Stomach (tissue), 9 donors: ENCODE data around the gene TNS3. TPM values are rescaled to one million over a fixed set of nuclear protein-coding genes. Genes with fewer than 3 reads are reported as not detected.

ENCODE experiments used
- DNase-seq, 2 donors: peaks; one replicate each; pipeline versions ENCODE4 v3.0.0 to v3.0.0-alpha.2; 2013 to 2019
- H3K27ac ChIP-seq, 5 donors: fragments of 200-600 bp in 4 of 5; sonication (generic) in 4 of 5; one replicate each; pipeline ENCODE4 v1.5.1; 2013 to 2019; ENCODE audit warnings: mild to moderate bottlenecking in 1 of 5, moderate library complexity in 1 of 5
- H3K27me3 ChIP-seq, 3 donors: fragments of 200-600 bp; sonication (generic); one replicate each; pipeline ENCODE4 v1.5.1; 2017 to 2019; ENCODE audit warnings: mixed run types in 1 of 3
- H3K36me3 ChIP-seq, 4 donors: fragments of 200-600 bp; sonication (generic); 1 replicate in 3 of 4; 2 replicates in 1 of 4; pipeline ENCODE4 v1.5.1; 2016 to 2019
- H3K4me1 ChIP-seq, 4 donors: fragments of 200-600 bp; sonication (generic); one replicate each; pipeline ENCODE4 v1.5.1; 2016 to 2019
- H3K4me3 ChIP-seq, 4 donors: fragments of 200-600 bp; sonication (generic) in 3 of 4; one replicate each; pipeline ENCODE4 v1.5.1; 2016 to 2019; ENCODE audit warnings: mild to moderate bottlenecking in 1 of 4
- H3K9me3 ChIP-seq, 4 donors: fragments of 200-600 bp; sonication (generic); one replicate each; pipeline ENCODE4 v1.5.1; 2016 to 2019
- EP300 ChIP-seq: sonication (generic); formaldehyde crosslinking; IDR thresholded peaks from one replicate; pipeline ENCODE4 v1.6.1; 2017; ENCODE audit warnings: antibody characterized with exemption
- POLR2A ChIP-seq, 4 donors: fragments of 450-650 bp; IDR thresholded peaks; one replicate each; pipeline ENCODE4 v1.6.1; 2016; ENCODE audit warnings: antibody characterized with exemption in 4 of 4, control low read depth in 2 of 4, mild to moderate bottlenecking in 1 of 4, moderate library complexity in 1 of 4
- POLR2AphosphoS5 ChIP-seq, 3 donors: sonication (generic); formaldehyde crosslinking; IDR thresholded peaks; one replicate each; pipeline ENCODE4 v1.6.1; 2016; ENCODE audit warnings: antibody characterized with exemption in 3 of 3
- WGBS, 5 donors: extraction: QIAGEN DNeasy Blood & Tissue Kit in 3 of 5; methylation state at CpG; one replicate each; pipeline versions ENCODE4 v1.1.5 to v1.1.7; 2013 to 2018; 5-methylcytosine and 5-hydroxymethylcytosine counted together
- intact Hi-C: fragments of 100-400 bp; cut with DNase I; formaldehyde crosslinking; loops from one replicate; pipeline ENCODE4 v1.15.1; 2023; ENCODE audit warnings: low total_unique reads
- polyA plus RNA-seq, 3 donors: library from polyadenylated mRNA; stranded (reverse); fragments of 200-250 nt; gene quantifications; one replicate each; pipeline ENCODE4 v1.2.3, GENCODE V29; 2013
- total RNA-seq, 5 donors: library from RNA; depleted of rRNA; stranded (reverse); fragments of >200 nt; gene quantifications; one replicate each; pipeline versions ENCODE4 v1.1.0 to v1.2.3, GENCODE V29; 2014 to 2016
- TF ChIP-seq, protein P1 (sequence below), 7 experiments: fragments of 450-650 bp in 4 of 7; fragments of 200-600 bp in 3 of 7; sonication (generic) in 3 of 7; IDR thresholded peaks; one replicate each; pipeline ENCODE4 v1.5.1; 2016 to 2019; ENCODE audit warnings: antibody characterized with exemption in 7 of 7, control low read depth in 2 of 7, mild to moderate bottlenecking in 1 of 7
- donor health status: healthy with polysubstance abuse.
- donor health status: Bipolar disorder and iron deficiency.
- donor health status: healthy.

Gene TNS3
- total and polyA plus RNA-seq, 8 donors, result 10.0 to 105 (median 41.0) TPM

DNA sequence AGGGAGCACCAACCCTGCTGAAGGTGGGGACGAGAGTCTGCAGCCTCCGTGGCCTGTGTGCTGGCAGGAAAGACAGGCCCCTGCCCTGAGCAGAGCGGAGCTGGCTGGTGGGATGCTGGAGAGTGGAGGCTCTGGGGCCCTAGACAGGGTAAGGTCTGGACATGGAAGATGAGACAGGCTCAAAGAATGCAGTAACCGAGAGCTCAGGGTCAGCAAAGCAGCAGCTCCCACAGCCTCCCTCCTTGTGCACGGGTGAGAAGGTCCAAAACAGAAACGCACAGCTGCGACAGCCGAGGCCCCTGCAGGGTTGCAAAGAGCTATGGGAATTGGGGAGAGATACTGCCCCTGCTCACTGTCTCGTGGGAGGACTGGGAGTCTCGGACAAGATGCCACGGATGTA is 80.5 kb downstream of the TNS3 start:
- H3K9me3 ChIP-seq, result no peaks in the 10 kb centered on the region
- no peak for TF ChIP-seq POLR2A (IDR thresholded peaks at IDR 0.05)
- TF ChIP-seq EP300, result no peak
- peaks cover 4 to 10% (median 9%) of the 10 kb centered on the region in 4 donors for H3K36me3 ChIP-seq
- peak in 1 of 2 donors; percentile 68 for DNase-seq
- H3K4me1 ChIP-seq, result peaks cover 33 to 85% (median 62%) of the 10 kb centered on the region in 4 donors
- peak overlapping the region in 4 of 5 donors; percentile 25 to 40 (median 32) for H3K27ac ChIP-seq
- WGBS, 5 donors, result 64 to 89% (median 76%) methylated on average over 11 of the region's 11 CpGs
- no peak overlapping the region for H3K4me3 ChIP-seq
- H3K27me3 ChIP-seq, result no peaks in the 10 kb centered on the region
- intact Hi-C loops, result no loop called here

DNA sequence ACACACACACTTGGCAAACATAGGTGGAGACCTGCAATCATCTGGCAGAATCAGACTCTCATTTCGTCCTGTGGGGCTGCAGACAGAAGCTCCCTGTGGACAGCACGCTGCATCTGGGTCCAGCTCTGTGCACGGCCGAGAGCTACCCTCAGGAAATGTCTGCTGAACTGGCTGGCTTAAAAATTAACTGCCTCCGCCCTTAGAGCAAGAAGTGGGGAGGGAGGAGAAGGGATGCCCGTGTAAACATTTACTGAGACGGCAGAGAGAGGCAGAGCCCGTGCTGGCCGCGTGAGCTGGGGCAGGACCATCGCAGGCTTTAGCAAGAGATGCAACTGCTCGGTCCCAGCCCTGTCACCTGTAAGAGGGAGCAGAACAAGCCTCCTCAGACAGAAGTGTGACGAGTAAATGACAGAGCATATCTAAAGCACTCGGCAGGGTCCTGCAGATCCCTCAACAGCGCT is 81.8 kb downstream of the TNS3 start:
- intact Hi-C loops, result no loop called here
- TF ChIP-seq POLR2A (IDR thresholded peaks at IDR 0.05) (no peak), EP300 (no peak), POLR2AphosphoS5 (IDR thresholded peaks at IDR 0.05) (peak in 1 of 3 donors; percentile 35)
- TF ChIP-seq, protein P1, sequence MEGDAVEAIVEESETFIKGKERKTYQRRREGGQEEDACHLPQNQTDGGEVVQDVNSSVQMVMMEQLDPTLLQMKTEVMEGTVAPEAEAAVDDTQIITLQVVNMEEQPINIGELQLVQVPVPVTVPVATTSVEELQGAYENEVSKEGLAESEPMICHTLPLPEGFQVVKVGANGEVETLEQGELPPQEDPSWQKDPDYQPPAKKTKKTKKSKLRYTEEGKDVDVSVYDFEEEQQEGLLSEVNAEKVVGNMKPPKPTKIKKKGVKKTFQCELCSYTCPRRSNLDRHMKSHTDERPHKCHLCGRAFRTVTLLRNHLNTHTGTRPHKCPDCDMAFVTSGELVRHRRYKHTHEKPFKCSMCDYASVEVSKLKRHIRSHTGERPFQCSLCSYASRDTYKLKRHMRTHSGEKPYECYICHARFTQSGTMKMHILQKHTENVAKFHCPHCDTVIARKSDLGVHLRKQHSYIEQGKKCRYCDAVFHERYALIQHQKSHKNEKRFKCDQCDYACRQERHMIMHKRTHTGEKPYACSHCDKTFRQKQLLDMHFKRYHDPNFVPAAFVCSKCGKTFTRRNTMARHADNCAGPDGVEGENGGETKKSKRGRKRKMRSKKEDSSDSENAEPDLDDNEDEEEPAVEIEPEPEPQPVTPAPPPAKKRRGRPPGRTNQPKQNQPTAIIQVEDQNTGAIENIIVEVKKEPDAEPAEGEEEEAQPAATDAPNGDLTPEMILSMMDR (IDR thresholded peaks at IDR 0.05), result no peak
- H3K36me3 ChIP-seq, result peaks cover 1 to 5% (median 2%) of the 10 kb centered on the region in 4 donors
- peak overlapping the region; percentile 5 to 40 (median 29) for H3K27ac ChIP-seq
- no peak overlapping the region for H3K4me3 ChIP-seq
- H3K9me3 ChIP-seq, result no peaks in the 10 kb centered on the region
- 13 to 39% (median 26%) methylated on average over 15 of the region's 15 CpGs for WGBS, 5 donors
- H3K27me3 ChIP-seq, result no peaks in the 10 kb centered on the region
- H3K4me1 ChIP-seq, result peaks cover 46 to 93% (median 67%) of the 10 kb centered on the region in 4 donors
- DNase-seq, result peak; percentile 64 to 71

DNA sequence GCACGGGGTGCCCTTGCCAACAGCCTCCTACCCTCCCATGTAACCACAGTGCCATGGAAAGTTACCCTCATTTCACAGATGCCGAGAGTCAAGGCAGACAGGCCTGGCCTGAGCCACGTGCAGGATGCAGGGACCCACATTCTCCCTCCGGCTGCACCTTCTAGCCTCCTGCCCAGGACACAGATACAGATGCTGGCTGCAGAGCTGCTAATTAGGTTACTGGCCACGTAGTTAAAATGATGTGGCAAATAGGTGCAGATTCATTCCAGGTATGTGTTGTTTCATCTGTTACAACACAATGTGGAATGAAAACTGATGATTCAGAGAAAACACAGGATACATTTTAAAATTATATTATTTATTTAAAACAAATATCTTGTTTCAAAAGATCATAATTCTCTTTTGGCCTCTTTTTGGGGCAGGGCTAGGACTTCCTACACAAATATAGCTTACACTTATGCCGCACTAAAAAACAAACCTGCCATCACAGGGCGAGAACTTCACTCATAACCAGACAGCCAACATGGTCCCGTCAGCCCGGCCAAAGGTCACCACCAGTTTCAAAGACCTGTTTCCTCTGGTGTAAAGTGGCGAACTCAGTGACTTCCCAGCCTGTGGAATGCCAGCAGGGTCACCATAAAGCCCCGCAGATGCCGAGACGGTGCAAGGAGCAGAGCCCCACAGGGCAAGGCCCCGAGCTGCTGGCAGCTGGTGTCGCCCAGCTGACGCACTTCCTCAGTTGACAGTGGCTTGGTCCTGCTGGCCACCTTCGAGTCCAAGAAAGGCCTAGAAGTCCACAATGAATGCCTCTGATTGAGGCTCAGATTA is 83.5 kb downstream of the TNS3 start:
- WGBS, 5 donors, result 54 to 62% (median 59%) methylated on average over 10 to 17 of the region's 17 CpGs
- TF ChIP-seq EP300, result no peak
- TF ChIP-seq POLR2AphosphoS5 (IDR thresholded peaks at IDR 0.05), result no peak
- TF ChIP-seq, protein P1 (IDR thresholded peaks at IDR 0.05), result no peak
- no peak for TF ChIP-seq POLR2A (IDR thresholded peaks at IDR 0.05)
- peak overlapping the region in 4 of 5 donors; percentile 48 to 81 (median 74) for H3K27ac ChIP-seq
- H3K4me1 ChIP-seq, result peaks cover 60 to 100% (median 81%) of the 10 kb centered on the region in 4 donors
- no peaks in the 10 kb centered on the region for H3K36me3 ChIP-seq
- intact Hi-C loops, result no loop called here
- H3K9me3 ChIP-seq, result no peaks in the 10 kb centered on the region
- no peak for DNase-seq
- no peak overlapping the region for H3K4me3 ChIP-seq
- no peaks in the 10 kb centered on the region for H3K27me3 ChIP-seq

DNA sequence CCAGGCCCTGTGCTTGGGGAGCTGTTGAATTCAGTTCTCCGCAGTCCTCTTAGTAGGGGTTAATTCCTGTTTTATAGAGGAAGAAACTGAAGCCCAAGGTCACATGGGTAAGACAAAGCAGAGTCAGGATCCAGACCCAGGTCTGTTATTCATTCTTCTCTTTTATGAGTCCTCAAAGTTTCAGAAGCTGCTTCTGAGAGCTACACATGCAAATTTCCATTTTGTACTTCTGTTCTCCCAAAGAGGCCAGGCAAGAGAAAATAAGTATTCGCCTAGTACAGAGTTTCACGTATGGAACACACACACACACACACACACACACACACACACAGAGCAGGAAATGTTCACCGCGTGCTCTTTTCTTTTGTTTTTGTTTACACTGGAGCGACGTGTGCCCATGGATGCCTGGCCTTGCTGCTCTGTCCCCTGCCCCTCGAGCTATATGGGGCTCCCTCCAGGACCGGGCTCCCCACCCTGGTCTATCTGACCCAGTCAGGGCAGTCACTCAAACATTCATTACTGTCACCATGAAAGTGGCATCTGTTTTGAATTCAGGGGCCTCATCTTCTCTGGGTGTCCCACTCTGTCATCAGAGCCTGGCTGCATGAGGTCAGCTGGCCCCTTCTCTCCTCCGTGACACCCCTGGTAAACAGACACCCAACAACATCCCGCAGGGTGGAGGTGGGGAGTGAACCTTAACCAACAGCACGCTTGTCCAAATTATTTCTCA is 84.4 kb downstream of the TNS3 start:
- H3K4me1 ChIP-seq, result peaks cover 62 to 100% (median 87%) of the 10 kb centered on the region in 4 donors
- no peaks in the 10 kb centered on the region for H3K9me3 ChIP-seq
- TF ChIP-seq, protein P1 (IDR thresholded peaks at IDR 0.05), result no peak
- no peak for TF ChIP-seq POLR2A (IDR thresholded peaks at IDR 0.05)
- TF ChIP-seq EP300, result no peak
- TF ChIP-seq POLR2AphosphoS5 (IDR thresholded peaks at IDR 0.05), result no peak
- intact Hi-C loops, result no loop called here
- H3K4me3 ChIP-seq, result peak overlapping the region in 1 of 4 donors; percentile 6
- peak overlapping the region; percentile 37 to 81 (median 72) for H3K27ac ChIP-seq
- H3K27me3 ChIP-seq, result no peaks in the 10 kb centered on the region
- 35 to 42% (median 38%) methylated on average over 12 of the region's 12 CpGs for WGBS, 5 donors
- no peaks in the 10 kb centered on the region for H3K36me3 ChIP-seq
- peak in 1 of 2 donors; percentile 69 for DNase-seq
